Spleen (tissue), 7 donors: ENCODE results near the gene MAG.

ENCODE experiments used
- CTCF ChIP-seq, 11 experiments: fragments of 200-600 bp in 7 of 11; fragments of 450-650 bp in 4 of 11; sonication (generic) in 4 of 11; IDR thresholded peaks in 8 of 11; conservative IDR thresholded peaks in 3 of 11; 1 replicate in 7 of 11; 2 replicates in 4 of 11; pipeline versions ENCODE4 v1.4.0 to v1.8.0; 2016 to 2021; ENCODE audit warnings: antibody characterized with exemption in 11 of 11, inconsistent platforms in 4 of 11, mild to moderate bottlenecking in 1 of 11
- POLR2A ChIP-seq, 3 donors: fragments of 450-650 bp; IDR thresholded peaks; one replicate each; pipeline ENCODE4 v1.5.1; 2017; ENCODE audit warnings: antibody characterized with exemption in 3 of 3, mild to moderate bottlenecking in 1 of 3
- POLR2AphosphoS5 ChIP-seq, 3 donors: sonication (generic); formaldehyde crosslinking; IDR thresholded peaks; one replicate each; pipeline ENCODE4 v1.5.1; 2017; ENCODE audit warnings: antibody characterized with exemption in 3 of 3
- donor health status: DM: no; HTN: no; CAD: no; lungs with moderate emphysema.
- donor health status: DM: no; HTN: no; CAD: no.
- donor health status: DM: no; HTN: no; CAD: no.

DNA sequence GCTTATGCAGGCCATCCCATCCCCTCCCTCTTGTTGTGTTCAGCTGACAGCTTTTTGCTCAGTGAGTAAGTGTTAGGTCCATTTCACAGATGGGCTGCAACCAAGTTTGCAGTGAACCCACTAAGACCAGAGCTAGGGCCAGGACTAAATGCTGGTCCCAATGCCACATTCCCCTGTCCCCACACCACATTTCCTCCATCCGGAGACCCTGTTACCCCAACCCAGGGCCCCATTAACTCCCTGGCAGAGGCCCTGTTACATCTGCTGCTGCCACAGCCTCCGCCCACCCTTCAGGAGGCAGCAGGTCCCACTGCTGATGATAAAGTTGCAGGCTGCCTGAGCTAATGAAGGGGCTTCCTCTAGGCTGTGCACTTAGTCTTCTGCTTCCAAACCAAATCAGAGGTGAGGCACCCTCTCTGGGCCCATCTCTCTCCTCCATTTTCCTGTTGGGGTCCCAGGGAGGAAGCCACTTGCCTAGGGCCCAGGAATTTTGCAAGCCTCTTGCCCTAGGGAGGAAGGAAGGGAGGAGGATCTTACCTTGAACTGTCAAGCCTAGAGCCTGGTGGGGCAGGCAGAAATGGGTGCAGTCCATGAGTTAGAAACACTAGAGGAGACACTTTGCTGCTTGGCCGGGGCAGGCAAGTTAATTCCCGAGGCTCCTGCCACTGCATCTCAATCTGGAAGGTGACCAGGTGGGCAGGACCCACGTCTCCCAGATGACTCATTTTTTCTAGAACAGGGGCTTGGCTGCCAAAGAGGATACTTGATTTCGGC, 26.6 kb upstream of the MAG start:
- TF ChIP-seq CTCF (IDR thresholded peaks at IDR 0.05 in 8 of 11, conservative IDR thresholded peaks at IDR 0.05 in 3 of 11) (no peak), POLR2A (IDR thresholded peaks at IDR 0.05) (no peak), POLR2AphosphoS5 (IDR thresholded peaks at IDR 0.05) (peak in 2 of 3 donors; percentile 35 to 36)
